Loucy (cell line): Measurements from ENCODE around the gene TBC1D30.

ENCODE experiments used
- H2AFZ ChIP-seq: fragments of 200-600 bp; sonication (generic); 2 replicates; pipeline ENCODE4 v1.6.0; 2016; ENCODE audit warnings: antibody characterized with exemption, mild to moderate bottlenecking, low read length, moderate library complexity
- H3F3A ChIP-seq: fragments of 200-600 bp; 2 replicates; pipeline ENCODE4 v1.6.0; 2016; ENCODE audit warnings: antibody characterized with exemption, low read depth, mild to moderate bottlenecking
- H3K27me3 ChIP-seq: fragments of 200-600 bp; sonication (generic); 2 replicates; pipeline ENCODE4 v1.6.1; 2014; ENCODE audit warnings: low read length, mild to moderate bottlenecking; ENCODE audit not compliant: insufficient read depth, poor library complexity, severe bottlenecking
- H3K36me3 ChIP-seq: fragments of 200-600 bp; sonication (generic); 2 replicates; pipeline ENCODE4 v1.6.1; 2016; ENCODE audit warnings: low read length; ENCODE audit not compliant: insufficient read depth
- H3K4me1 ChIP-seq: fragments of 200-600 bp; sonication (generic); 2 replicates; pipeline ENCODE4 v1.5.1; 2014; ENCODE audit warnings: low read length, mild to moderate bottlenecking; ENCODE audit not compliant: insufficient read depth, poor library complexity, severe bottlenecking
- H3K4me2 ChIP-seq: fragments of 200-600 bp; sonication (generic); 2 replicates; pipeline ENCODE4 v1.6.0; 2014; ENCODE audit warnings: antibody characterized with exemption, low read length, low read depth, mild to moderate bottlenecking; ENCODE audit not compliant: poor library complexity, severe bottlenecking
- H3K4me3 ChIP-seq: fragments of 200-600 bp; sonication (generic); 2 replicates; pipeline ENCODE4 v1.5.1; 2014; ENCODE audit warnings: low read length, mild to moderate bottlenecking, mixed read lengths; ENCODE audit not compliant: poor library complexity, severe bottlenecking
- H3K79me2 ChIP-seq: fragments of 200-600 bp; sonication (generic); 2 replicates; pipeline ENCODE4 v1.6.1; 2014; ENCODE audit warnings: low read length; ENCODE audit not compliant: insufficient read depth
- H3K9ac ChIP-seq: fragments of 200-600 bp; sonication (generic); 2 replicates; pipeline ENCODE4 v1.6.0; 2014; ENCODE audit warnings: mild to moderate bottlenecking, low read depth, low read length, moderate library complexity; ENCODE audit not compliant: poor library complexity, severe bottlenecking
- H3K9me2 ChIP-seq: fragments of 200-600 bp; sonication (generic); replicated peaks from 2 replicates; pipeline ENCODE4 v1.6.1; 2016; ENCODE audit warnings: low read depth, low read length, mixed read lengths
- H3K9me3 ChIP-seq: fragments of 200-600 bp; sonication (generic); 2 replicates; pipeline ENCODE4 v1.6.1; 2014; ENCODE audit warnings: mild to moderate bottlenecking, antibody characterized with exemption, low read length, low read depth; ENCODE audit not compliant: insufficient read depth
- H4K20me1 ChIP-seq: fragments of 200-600 bp; sonication (generic); 2 replicates; pipeline ENCODE4 v1.6.0; 2014; ENCODE audit warnings: antibody characterized with exemption, low read length, mild to moderate bottlenecking; ENCODE audit not compliant: insufficient read depth, poor library complexity, severe bottlenecking
- EZH2phosphoT487 ChIP-seq: fragments of 200-600 bp; IDR thresholded peaks from 2 replicates; pipeline ENCODE4 v1.6.1; 2018; ENCODE audit warnings: antibody characterized with exemption, mild to moderate bottlenecking, moderate library complexity, borderline replicate concordance
- TF ChIP-seq, protein P1 (sequence below): fragments of 200-600 bp; sonication (generic); conservative IDR thresholded peaks from 2 replicates; pipeline ENCODE4 v1.5.1; 2014; ENCODE audit warnings: mild to moderate bottlenecking, antibody characterized with exemption, low read length

TBC1D30 gene

GRCh38 chr12:64794305-64794704 lies 30.1 kb upstream of the TBC1D30 start:
- TF ChIP-seq, protein P1, sequence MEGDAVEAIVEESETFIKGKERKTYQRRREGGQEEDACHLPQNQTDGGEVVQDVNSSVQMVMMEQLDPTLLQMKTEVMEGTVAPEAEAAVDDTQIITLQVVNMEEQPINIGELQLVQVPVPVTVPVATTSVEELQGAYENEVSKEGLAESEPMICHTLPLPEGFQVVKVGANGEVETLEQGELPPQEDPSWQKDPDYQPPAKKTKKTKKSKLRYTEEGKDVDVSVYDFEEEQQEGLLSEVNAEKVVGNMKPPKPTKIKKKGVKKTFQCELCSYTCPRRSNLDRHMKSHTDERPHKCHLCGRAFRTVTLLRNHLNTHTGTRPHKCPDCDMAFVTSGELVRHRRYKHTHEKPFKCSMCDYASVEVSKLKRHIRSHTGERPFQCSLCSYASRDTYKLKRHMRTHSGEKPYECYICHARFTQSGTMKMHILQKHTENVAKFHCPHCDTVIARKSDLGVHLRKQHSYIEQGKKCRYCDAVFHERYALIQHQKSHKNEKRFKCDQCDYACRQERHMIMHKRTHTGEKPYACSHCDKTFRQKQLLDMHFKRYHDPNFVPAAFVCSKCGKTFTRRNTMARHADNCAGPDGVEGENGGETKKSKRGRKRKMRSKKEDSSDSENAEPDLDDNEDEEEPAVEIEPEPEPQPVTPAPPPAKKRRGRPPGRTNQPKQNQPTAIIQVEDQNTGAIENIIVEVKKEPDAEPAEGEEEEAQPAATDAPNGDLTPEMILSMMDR: no peak
- TF ChIP-seq EZH2phosphoT487: no peak
- H3K36me3 ChIP-seq: no peaks in the 10 kb centered on the region
- no peaks in the 10 kb centered on the region for H4K20me1 ChIP-seq
- H3K79me2 ChIP-seq: no peaks in the 10 kb centered on the region
- H3K9me2 ChIP-seq: no peaks in the 10 kb centered on the region
- no peaks in the 10 kb centered on the region for H3K4me1 ChIP-seq
- no peaks in the 10 kb centered on the region for H3K27me3 ChIP-seq
- H3K9me3 ChIP-seq: no peaks in the 10 kb centered on the region
- H3K4me2 ChIP-seq: no peak overlapping the region
- no peak overlapping the region for H3K4me3 ChIP-seq
- no peak overlapping the region for H3K9ac ChIP-seq
- no peak overlapping the region for H2AFZ ChIP-seq
- H3F3A ChIP-seq: no peaks in the 10 kb centered on the region

GRCh38 chr12:64796205-64796845 lies 28.1 kb upstream of the TBC1D30 start:
- no peaks in the 10 kb centered on the region for H4K20me1 ChIP-seq
- H2AFZ ChIP-seq: no peak overlapping the region
- H3K79me2 ChIP-seq: no peaks in the 10 kb centered on the region
- no peak overlapping the region for H3K9ac ChIP-seq
- H3K4me3 ChIP-seq: no peak overlapping the region
- no peaks in the 10 kb centered on the region for H3K27me3 ChIP-seq
- H3K9me2 ChIP-seq: no peaks in the 10 kb centered on the region
- H3K9me3 ChIP-seq: no peaks in the 10 kb centered on the region
- no peak for TF ChIP-seq EZH2phosphoT487
- TF ChIP-seq, protein P1: peak; percentile 93
- no peaks in the 10 kb centered on the region for H3K4me1 ChIP-seq
- H3K4me2 ChIP-seq: no peak overlapping the region
- H3K36me3 ChIP-seq: no peaks in the 10 kb centered on the region
- no peaks in the 10 kb centered on the region for H3F3A ChIP-seq

- Histone ChIP-seq H3K9ac (no peak overlapping the region), H4K20me1 (no peaks in the 10 kb centered on the region), H3K27me3 (no peaks in the 10 kb centered on the region), H3K9me2 (no peaks in the 10 kb centered on the region), H3K4me1 (no peaks in the 10 kb centered on the region), H2AFZ (0 out of 2 replicates have a peak overlapping the region, but pooled peaks have one; percentile 3), H3K4me2 (no peak overlapping the region), H3K4me3 (no peak overlapping the region), H3F3A (no peaks in the 10 kb centered on the region), H3K9me3 (no peaks in the 10 kb centered on the region), H3K79me2 (no peaks in the 10 kb centered on the region), H3K36me3 (no peaks in the 10 kb centered on the region)
- TF ChIP-seq EZH2phosphoT487: no peak
- TF ChIP-seq, protein P1: no peak
These were observed 27.3 kb upstream of the TBC1D30 start for GRCh38 chr12:64797156-64797555.
